Activated CD8-positive, alpha-beta memory T cell treated with anti-CD3 and anti-CD28 coated beads for 48 hours (primary cell): ENCODE data around the gene TCIRG1.
"Not testable (repeated sequence)": the region's sequence is repeated elsewhere in the genome, so short reads cannot be mapped to it uniquely, and the experiment has no call there.

Source experiments
- DNase-seq, 3 experiments: peaks; one replicate each; pipeline ENCODE4 v3.0.0-alpha.2; 2020; ENCODE audit warnings: low read depth in 2 of 3, low spot score in 2 of 3

The TCIRG1 gene

GRCh38 chr11:68077617-68078582, 39.1 kb downstream of the TCIRG1 start:
- no peak for DNase-seq

GRCh38 chr11:68080860-68081259, 42.0 kb downstream of the TCIRG1 start:
- no peak for DNase-seq

GRCh38 chr11:68081691-68082090, 42.9 kb downstream of the TCIRG1 start:
- no peak for DNase-seq

- no peak for DNase-seq
These were observed 43.7 kb downstream of the TCIRG1 start for GRCh38 chr11:68082481-68082880.

- no peak for DNase-seq
These were observed 44.7 kb downstream of the TCIRG1 start for GRCh38 chr11:68083517-68083916.

GRCh38 chr11:68089679-68090078, 50.9 kb downstream of the TCIRG1 start:
- no peak for DNase-seq

GRCh38 chr11:68090287-68090686, 51.5 kb downstream of the TCIRG1 start:
- DNase-seq: no peak

GRCh38 chr11:68090706-68091105, 51.9 kb downstream of the TCIRG1 start:
- DNase-seq: no peak

- no peak for DNase-seq
These were observed 53.6 kb downstream of the TCIRG1 start for GRCh38 chr11:68092411-68092810.

GRCh38 chr11:68092946-68093345, 54.1 kb downstream of the TCIRG1 start:
- DNase-seq: not testable (repeated sequence)

- no peak for DNase-seq
These were observed 54.7 kb downstream of the TCIRG1 start for GRCh38 chr11:68093565-68093964.

GRCh38 chr11:68096962-68097361, 58.1 kb downstream of the TCIRG1 start:
- no peak for DNase-seq

- DNase-seq: no peak
These were observed 60.2 kb downstream of the TCIRG1 start for GRCh38 chr11:68099057-68099456.

GRCh38 chr11:68099474-68100405, 60.9 kb downstream of the TCIRG1 start:
- DNase-seq: no peak
